Measurements from ENCODE around the gene FBN2.

- TF ChIP-seq, protein P1, sequence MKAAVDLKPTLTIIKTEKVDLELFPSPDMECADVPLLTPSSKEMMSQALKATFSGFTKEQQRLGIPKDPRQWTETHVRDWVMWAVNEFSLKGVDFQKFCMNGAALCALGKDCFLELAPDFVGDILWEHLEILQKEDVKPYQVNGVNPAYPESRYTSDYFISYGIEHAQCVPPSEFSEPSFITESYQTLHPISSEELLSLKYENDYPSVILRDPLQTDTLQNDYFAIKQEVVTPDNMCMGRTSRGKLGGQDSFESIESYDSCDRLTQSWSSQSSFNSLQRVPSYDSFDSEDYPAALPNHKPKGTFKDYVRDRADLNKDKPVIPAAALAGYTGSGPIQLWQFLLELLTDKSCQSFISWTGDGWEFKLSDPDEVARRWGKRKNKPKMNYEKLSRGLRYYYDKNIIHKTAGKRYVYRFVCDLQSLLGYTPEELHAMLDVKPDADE (conservative IDR thresholded peaks at IDR 0.05; ENCODE audit: control insufficient read depth, low read depth, low read length) = no peak
- TF ChIP-seq, protein P2, sequence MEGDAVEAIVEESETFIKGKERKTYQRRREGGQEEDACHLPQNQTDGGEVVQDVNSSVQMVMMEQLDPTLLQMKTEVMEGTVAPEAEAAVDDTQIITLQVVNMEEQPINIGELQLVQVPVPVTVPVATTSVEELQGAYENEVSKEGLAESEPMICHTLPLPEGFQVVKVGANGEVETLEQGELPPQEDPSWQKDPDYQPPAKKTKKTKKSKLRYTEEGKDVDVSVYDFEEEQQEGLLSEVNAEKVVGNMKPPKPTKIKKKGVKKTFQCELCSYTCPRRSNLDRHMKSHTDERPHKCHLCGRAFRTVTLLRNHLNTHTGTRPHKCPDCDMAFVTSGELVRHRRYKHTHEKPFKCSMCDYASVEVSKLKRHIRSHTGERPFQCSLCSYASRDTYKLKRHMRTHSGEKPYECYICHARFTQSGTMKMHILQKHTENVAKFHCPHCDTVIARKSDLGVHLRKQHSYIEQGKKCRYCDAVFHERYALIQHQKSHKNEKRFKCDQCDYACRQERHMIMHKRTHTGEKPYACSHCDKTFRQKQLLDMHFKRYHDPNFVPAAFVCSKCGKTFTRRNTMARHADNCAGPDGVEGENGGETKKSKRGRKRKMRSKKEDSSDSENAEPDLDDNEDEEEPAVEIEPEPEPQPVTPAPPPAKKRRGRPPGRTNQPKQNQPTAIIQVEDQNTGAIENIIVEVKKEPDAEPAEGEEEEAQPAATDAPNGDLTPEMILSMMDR (IDR thresholded peaks at IDR 0.05 in 2 of 3, conservative IDR thresholded peaks at IDR 0.05 in 1 of 3; ENCODE audit: insufficient read depth in 2 of 3, low read depth in 1 of 3, low read length in 3 of 3) = no peak
Measured at GRCh38 chr5:128273736-128274135, 264.3 kb downstream of the FBN2 start.
